K562 (cell line): ENCODE data around the gene ITPKA. TPM values are rescaled to one million over a fixed set of nuclear protein-coding genes. Genes with fewer than 3 reads are reported as not detected.
A peak's percentile ranks its signal among the peaks of the same experiment; 100 is the strongest.

Source experiments
- ARHGAP35 ChIP-seq: fragments of 450-650 bp; IDR thresholded peaks from 2 replicates; pipeline ENCODE4 v1.6.1; 2018; ENCODE audit not compliant: partially characterized antibody
- CTCF ChIP-seq, 3 experiments: IDR thresholded peaks in 2 of 3; conservative IDR thresholded peaks in 1 of 3; 2 replicates each; pipeline ENCODE4 v1.5.1; 2011 to 2012; ENCODE audit warnings: low read length in 3 of 3, mild to moderate bottlenecking in 3 of 3, control low read depth in 2 of 3, improper control_type of control experiment in 1 of 3, inconsistent platforms in 1 of 3, low read depth in 1 of 3, mixed read lengths in 1 of 3, moderate library complexity in 1 of 3; ENCODE audit not compliant: insufficient read depth in 2 of 3
- REST ChIP-seq, 2 experiments: fragments of 450-650 bp; formaldehyde crosslinking in 1 of 2; IDR thresholded peaks; 2 replicates each; pipeline versions ENCODE4 v1.4.0 to v1.6.1; 2014 to 2020; ENCODE audit warnings: mild to moderate bottlenecking in 2 of 2, borderline replicate concordance in 1 of 2, low read depth in 1 of 2
- ZNF318 ChIP-seq, 2 experiments: fragments of 450-650 bp; IDR thresholded peaks; 2 replicates each; pipeline ENCODE4 v1.6.1; 2016; ENCODE audit warnings: mild to moderate bottlenecking in 2 of 2, borderline replicate concordance in 1 of 2, low read depth in 1 of 2, moderate library complexity in 1 of 2
- polyA plus RNA-seq, 8 experiments: library from polyadenylated mRNA; depleted of rRNA in 4 of 8; stranded (reverse) in 5 of 8; unstranded in 3 of 8; fragments of >200 nt; fragmentation: Nextera tagmentation in 2 of 8; fragmentation: Illumina TruSeq in 1 of 8; extraction: Ambion mirVana in 2 of 8; extraction: Trizol in 1 of 8; gene quantifications; 2 replicates each; pipeline versions ENCODE4 v1.2.1 to v1.2.3, GENCODE V29; 2011 to 2014; ENCODE audit warnings: inconsistent platforms in 1 of 8, missing spikeins in 1 of 8
- total RNA-seq, 7 experiments: library from RNA; depleted of rRNA in 6 of 7; stranded (reverse); fragments of >200 nt in 6 of 7; fragmentation: Illumina TruSeq in 2 of 7; extraction: Trizol in 2 of 7; gene quantifications; 2 replicates each; pipeline versions ENCODE4 v1.2.1 to v1.2.3, GENCODE V29; 2011 to 2021; ENCODE audit warnings: low replicate concordance in 1 of 7

ITPKA gene
- total and polyA plus RNA-seq, 9 of the 15 experiments (the other 6 are each of a cell fraction or from before 2014, with no cell fraction given): 0.14 to 68.4 (median 11.5) TPM

GRCh38 chr15:41465822-41466421 is 27.8 kb upstream of the ITPKA start (continued):
- no peak for TF ChIP-seq ARHGAP35
- peak; percentile 72 to 98 (median 92) for TF ChIP-seq CTCF (IDR thresholded peaks at IDR 0.05 in 2 of 3, conservative IDR thresholded peaks at IDR 0.05 in 1 of 3; ENCODE audit: insufficient read depth in 2 of 3, low read depth in 1 of 3, low read length in 3 of 3)
- TF ChIP-seq REST (IDR thresholded peaks at IDR 0.05; ENCODE audit: borderline replicate concordance): peak; percentile 82
- no peak for TF ChIP-seq REST (CRISPR knock-in tag; IDR thresholded peaks at IDR 0.05; ENCODE audit: low read depth)
- TF ChIP-seq ZNF318 (IDR thresholded peaks at IDR 0.05; ENCODE audit: borderline replicate concordance in 1 of 2, low read depth in 1 of 2): no peak
